ENCODE measurements around the gene ADSS2.

Gene ADSS2

DNA sequence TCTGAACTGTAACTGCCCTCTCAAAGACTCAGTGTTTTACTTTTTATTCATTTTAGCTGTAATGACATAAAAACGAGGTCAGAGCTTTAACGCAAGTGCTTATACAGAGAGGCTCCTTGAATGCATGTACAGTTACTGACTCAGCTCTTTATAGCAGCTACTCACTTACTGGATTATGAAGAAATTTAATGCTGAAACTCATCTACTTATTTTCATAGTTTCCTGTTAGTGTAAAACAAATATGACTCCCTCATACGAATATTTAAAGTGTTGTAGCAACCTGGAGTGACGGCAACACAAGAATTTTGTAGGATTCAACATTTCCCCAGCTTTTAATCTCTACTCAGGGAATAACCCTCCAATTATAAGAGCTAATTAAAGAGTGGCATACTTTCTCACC, 32.7 kb downstream of the ADSS2 start:
- no peak overlapping the region for H3K4me3 ChIP-seq (replicated peaks in 1 of 2; ENCODE audit: low read depth in 2 of 2, low read length in 2 of 2)
- no peak for DNase-seq (ENCODE audit: low read depth in 2 of 2)
- TF ChIP-seq, protein P1, sequence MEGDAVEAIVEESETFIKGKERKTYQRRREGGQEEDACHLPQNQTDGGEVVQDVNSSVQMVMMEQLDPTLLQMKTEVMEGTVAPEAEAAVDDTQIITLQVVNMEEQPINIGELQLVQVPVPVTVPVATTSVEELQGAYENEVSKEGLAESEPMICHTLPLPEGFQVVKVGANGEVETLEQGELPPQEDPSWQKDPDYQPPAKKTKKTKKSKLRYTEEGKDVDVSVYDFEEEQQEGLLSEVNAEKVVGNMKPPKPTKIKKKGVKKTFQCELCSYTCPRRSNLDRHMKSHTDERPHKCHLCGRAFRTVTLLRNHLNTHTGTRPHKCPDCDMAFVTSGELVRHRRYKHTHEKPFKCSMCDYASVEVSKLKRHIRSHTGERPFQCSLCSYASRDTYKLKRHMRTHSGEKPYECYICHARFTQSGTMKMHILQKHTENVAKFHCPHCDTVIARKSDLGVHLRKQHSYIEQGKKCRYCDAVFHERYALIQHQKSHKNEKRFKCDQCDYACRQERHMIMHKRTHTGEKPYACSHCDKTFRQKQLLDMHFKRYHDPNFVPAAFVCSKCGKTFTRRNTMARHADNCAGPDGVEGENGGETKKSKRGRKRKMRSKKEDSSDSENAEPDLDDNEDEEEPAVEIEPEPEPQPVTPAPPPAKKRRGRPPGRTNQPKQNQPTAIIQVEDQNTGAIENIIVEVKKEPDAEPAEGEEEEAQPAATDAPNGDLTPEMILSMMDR (IDR thresholded peaks at IDR 0.05; ENCODE audit: low read depth, low read length), result no peak

DNA sequence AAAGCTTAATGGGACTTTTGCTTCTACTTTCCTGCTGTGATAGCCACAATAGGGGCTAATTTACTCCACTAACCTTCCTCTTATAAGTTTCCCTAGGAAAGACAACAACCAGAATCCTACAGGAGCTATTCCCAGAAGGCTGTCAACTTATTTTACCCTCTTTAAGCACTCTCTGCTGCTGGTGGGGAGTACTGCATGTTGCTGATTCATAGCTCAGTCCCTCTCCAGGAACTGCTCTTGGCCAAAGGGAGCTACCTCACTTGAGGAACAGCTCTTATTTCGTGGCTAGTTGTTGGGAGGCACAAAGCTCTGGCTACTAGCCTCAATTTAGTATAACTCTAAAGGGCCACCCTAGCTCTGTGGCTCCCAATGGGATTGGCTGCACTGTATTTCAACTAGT, 37.2 kb downstream of the ADSS2 start:
- peak; percentile 77 to 79 for DNase-seq (ENCODE audit: low read depth in 2 of 2)
- TF ChIP-seq, protein P1 (IDR thresholded peaks at IDR 0.05; ENCODE audit: low read depth, low read length), result peak; percentile 66
- H3K4me3 ChIP-seq (replicated peaks in 1 of 2; ENCODE audit: low read depth in 2 of 2, low read length in 2 of 2), result no peak overlapping the region

DNA sequence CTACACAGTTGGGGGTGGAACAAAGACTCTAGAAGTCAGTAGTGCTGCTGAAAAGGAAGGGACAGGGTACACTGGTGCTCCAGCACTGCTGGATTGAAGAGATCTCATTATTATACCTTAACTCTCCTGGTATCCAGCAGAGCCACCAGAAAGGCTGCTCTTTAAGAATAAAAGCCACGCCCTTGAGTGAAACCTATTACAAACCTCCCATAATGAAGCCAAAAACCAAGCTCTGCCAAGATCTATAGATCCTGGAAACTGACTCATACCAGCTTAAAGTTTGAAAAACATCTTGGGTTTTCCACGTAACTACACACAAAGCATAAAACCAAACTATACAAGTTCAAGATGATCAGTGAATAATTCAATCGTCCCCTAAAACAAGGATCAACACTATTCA, 38.0 kb downstream of the ADSS2 start:
- peak in 1 of 2 donors; percentile 47 for DNase-seq (ENCODE audit: low read depth in 2 of 2)
- TF ChIP-seq, protein P1 (IDR thresholded peaks at IDR 0.05; ENCODE audit: low read depth, low read length), result no peak
- H3K4me3 ChIP-seq (replicated peaks in 1 of 2; ENCODE audit: low read depth in 2 of 2, low read length in 2 of 2), result no peak overlapping the region

DNA sequence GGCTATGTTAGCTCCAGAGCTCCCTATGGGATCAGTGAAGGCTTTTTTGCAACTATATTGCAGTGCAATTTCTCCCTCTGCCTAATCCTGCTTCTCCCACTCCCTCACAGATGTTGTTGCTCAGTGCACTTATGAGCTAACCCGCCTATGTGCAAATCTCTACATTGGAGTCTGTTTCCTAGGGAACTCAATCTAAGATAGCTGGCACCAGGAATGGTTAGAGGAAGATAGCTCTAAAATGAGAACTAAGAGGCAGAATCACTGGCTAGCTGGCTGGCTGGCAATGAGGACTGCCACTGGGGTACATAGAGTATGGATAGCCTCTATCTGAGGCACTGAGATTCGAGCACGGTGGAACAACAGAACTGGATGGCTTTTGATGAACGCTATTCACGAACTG, 39.5 kb downstream of the ADSS2 start:
- TF ChIP-seq, protein P1 (IDR thresholded peaks at IDR 0.05; ENCODE audit: low read depth, low read length), result no peak
- H3K4me3 ChIP-seq (replicated peaks in 1 of 2; ENCODE audit: low read depth in 2 of 2, low read length in 2 of 2), result no peak overlapping the region
- no peak for DNase-seq (ENCODE audit: low read depth in 2 of 2)

DNA sequence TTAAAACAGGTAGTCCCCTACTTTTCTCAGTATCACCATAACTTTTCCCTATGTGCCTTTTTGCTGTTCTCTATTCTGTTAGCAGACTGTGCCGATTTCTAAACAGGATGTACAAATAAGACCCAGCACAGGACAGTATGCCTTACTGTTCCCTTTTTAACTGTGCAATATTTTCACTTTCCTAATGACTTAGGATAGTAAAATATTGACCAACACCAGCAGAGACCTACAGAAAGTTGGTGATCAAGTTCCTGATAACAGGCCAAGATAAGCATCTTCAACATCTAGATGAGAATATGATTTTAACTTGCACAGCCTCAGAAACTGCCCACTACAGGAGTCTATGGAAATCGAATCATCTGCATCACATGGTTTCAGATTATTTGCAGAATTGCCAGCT, 42.0 kb downstream of the ADSS2 start:
- no peak overlapping the region for H3K4me3 ChIP-seq (replicated peaks in 1 of 2; ENCODE audit: low read depth in 2 of 2, low read length in 2 of 2)
- TF ChIP-seq, protein P1 (IDR thresholded peaks at IDR 0.05; ENCODE audit: low read depth, low read length), result no peak
- no peak for DNase-seq (ENCODE audit: low read depth in 2 of 2)

DNA sequence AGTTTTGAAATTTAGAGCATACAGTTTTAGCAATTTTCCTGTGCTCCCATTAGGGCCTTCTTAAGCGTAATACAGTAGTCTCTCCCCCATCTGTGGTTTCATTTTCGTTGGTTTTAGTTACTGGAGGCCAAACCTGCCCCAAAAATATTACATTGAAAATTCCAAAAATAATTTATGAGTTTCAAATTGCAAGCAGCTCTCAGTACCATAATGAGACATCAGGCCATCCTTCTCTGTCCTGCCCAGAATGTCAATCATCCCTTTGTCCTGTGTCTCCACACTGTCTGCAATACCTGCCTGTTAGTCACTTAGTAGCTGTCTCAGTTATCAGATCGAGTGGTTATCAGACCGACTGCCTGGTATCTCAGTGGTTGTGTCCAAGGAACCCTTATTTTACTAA, 45.4 kb downstream of the ADSS2 start:
- peak in 1 of 2 donors; percentile 7 for DNase-seq (ENCODE audit: low read depth in 2 of 2)

DNA sequence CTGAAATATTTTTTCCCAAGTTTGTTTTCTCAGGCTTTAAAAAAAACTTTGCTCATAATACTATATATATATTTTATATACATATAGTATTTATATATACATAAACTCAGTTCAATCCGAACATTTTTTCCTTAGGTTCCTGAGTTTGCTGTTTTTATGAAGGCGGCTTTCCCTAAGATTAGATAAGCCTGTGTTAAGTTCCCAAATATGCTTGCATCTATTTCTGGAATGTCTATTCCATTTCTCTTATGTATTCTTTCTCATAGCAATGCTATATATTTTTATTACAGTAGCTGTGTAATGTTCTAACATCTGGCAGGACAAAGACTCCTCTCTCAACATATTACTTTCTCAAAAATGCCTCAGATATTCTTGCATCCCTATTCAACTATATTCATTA, 45.9 kb downstream of the ADSS2 start:
- TF ChIP-seq, protein P1 (IDR thresholded peaks at IDR 0.05; ENCODE audit: low read depth, low read length), result no peak
- peak in 1 of 2 donors; percentile 14 for DNase-seq (ENCODE audit: low read depth in 2 of 2)
- no peak overlapping the region for H3K4me3 ChIP-seq (replicated peaks in 1 of 2; ENCODE audit: low read depth in 2 of 2, low read length in 2 of 2)

More for the DNA sequence above, 45.4 kb downstream of the ADSS2 start:
- no peak overlapping the region for H3K4me3 ChIP-seq (replicated peaks in 1 of 2; ENCODE audit: low read depth in 2 of 2, low read length in 2 of 2)
- TF ChIP-seq, protein P1 (IDR thresholded peaks at IDR 0.05; ENCODE audit: low read depth, low read length), result no peak
